Eye (tissue), 1 donor: ENCODE data around the gene MCRS1.

Experiments used
- DNase-seq: peaks from one replicate; pipeline ENCODE4 v3.0.0-alpha.2; 2015

MCRS1 gene

GRCh38 chr12:49582201-49582600 is 14.3 kb upstream of the MCRS1 start:
- DNase-seq: no peak

GRCh38 chr12:49580572-49581535 is 12.9 kb upstream of the MCRS1 start:
- peak; percentile 93 for DNase-seq

DNA sequence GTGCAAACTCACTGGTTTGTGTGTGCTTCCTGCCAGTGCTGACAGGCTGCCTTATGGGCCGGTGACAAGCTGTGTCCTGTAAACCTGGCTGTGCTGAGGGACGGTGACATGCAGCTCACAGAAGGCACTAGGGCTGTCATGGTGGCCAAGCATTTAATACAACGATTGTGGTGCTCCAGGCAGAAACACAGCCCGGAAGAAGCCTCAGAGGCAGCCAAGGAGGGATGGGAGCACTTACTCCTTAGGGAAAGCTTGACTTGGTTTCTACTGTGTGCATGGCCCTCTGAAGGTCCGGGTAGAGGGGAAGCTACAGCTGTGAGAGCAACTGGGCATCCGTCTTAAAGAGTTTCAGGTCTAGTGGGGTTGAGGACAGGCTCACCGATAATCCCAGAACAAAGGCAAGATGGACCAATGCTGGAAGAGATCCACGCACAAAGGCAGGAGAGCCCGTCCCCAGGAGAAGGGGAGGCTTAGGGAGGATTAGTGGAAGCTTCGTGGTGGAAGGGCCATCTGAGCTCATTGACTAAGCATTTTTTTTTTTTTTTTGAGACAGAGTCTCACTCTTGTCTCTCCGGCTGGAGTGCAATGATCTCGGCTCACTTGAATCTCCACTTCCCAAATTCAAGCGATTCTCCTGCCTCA is 10.7 kb upstream of the MCRS1 start:
- peak; percentile 11 for DNase-seq

GRCh38 chr12:49577589-49578315 is 9.8 kb upstream of the MCRS1 start:
- no peak for DNase-seq

DNA sequence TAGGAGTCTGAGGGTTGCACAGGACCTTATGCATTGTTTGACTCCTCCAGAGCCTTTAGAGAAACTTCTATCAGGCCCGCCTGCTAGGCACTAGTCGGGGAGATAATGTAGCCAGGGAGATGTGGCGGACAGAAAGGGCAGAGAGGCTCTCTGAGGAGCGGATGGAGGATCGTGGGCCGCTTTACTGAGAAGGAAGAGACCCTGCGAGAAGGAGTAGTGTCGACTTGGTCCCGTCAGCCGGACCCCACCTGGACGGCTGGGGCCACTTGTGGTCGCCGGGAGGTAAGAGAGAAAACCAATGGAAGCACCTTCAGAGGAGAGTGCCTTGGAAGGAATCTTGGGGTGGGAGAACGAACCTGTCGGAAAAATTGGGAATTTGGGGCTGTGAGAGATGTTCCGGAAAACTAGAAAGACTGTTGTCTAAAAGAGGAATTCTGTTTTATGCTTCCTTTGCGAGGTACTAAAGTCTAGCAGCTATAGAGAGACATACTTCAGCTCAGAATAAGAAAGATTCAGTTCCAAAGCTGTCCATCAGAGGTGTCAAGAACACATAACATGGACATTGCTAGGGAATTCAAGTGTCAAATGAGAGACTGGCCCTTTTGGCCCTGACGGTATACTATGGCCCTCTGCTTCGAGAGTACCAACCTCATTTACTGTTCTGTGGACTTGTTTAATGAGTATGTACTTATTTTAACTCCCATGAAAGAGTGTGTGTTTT is 660 bp upstream of the MCRS1 start:
- DNase-seq: no peak

DNA sequence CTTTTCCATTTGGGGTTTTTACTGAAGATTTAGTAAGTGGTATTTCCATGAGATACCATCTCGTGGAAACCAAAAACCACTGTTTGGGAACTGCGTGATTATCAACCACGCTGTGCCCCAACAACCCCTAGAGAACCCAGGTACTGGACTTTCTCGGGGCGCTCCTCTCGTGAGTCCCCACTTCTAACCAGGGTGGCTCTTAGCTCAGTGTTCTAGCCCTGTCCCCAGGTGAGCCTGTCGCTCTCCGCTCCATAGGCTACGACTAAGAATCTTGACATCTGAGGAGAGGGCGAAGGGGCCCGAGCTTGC is 686 bp downstream of the MCRS1 start:
- DNase-seq: no peak

GRCh38 chr12:49566361-49566760 is 1.6 kb downstream of the MCRS1 start:
- DNase-seq: no peak

GRCh38 chr12:49565406-49566265 is 2.3 kb downstream of the MCRS1 start:
- no peak for DNase-seq

DNA sequence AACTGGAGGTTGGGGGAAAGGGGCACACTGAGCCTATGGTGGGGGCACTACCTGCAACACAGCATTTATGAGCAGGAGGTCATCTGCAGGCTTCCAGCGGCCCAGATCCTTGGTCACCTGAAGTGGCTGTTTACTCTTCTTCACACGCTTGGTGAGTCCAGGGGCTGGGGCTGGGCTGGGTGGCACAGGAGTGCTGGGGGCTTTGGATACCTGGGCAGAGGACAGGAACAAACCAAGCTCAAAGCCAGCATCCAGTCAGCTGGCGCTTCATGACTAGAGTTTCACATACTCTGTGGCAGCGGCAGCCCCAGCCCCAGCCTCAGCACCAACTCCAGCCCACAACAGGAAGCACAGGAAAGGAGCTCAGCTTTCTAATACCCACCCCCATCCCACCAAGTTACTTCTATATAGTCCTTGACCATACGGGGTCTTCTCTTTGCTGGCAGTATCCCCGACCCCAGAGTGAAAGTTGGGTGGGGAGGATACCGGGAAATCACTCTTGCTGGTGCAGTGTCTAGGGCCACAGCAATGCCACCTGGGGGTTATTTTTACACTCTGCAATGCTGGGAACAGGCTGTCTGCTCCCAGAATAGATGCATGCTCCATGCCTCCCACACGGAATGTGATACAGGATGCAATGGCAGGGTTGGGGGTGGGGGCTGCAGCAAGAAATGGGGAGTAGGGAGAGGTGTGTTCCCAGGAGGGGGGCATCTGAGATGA is 3.1 kb downstream of the MCRS1 start:
- DNase-seq: no peak

DNA sequence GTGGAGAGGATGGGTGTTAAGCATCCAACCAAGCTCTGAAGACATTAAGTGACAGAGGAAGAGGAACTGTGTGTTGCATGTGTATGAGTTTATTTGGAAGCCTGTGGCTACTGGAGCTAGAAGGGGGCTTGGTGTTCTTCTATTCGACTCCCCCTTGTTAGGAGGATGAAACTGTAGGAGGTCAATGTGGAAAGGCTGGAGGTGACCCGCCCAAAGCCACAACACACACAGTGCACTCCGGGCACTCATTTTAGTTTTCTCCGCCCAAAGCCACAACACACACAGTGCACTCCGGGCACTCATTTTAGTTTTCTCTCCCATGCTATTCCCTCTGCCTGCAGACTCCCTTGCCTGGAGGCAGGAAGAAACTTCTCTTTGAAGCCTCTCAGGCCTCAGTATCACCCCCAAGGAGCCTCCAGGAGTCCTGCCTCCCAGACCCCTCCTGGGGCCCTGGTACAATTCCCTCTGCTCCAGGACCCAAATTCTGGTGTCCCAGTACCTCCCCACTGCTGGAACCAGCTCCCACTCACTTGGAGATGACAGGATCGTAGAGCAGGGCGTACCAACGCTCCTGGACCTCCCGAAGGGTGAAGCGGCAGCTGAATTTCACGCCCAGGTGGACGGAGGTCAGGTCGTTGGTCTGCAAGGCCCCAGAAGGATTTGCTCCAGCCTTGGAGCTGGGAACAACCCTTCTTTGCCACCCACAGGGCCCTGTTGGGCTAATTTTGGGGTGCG is 3.8 kb downstream of the MCRS1 start:
- DNase-seq: no peak

DNA sequence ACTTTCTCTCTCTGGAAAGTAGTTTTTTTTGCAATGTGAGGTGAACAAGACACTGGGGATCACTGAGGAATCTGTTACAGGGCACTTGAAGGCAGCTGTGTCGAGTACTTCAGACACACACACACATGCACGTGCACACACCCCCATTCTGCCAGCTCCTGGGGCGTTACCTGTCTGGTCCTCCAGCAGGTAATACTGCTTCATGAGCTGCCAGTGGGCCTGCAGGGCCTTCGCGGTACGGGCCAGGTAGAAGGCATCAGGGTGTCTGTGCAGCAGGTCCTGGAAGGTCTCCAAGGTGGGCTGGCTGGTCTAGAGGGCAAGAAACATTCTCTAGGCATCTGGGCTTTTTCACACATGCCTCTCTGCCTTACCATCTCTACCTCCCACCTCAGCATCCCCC is 5.1 kb downstream of the MCRS1 start:
- no peak for DNase-seq

GRCh38 chr12:49562233-49562632 is 5.7 kb downstream of the MCRS1 start:
- DNase-seq: no peak

GRCh38 chr12:49560695-49561094 is 7.2 kb downstream of the MCRS1 start:
- no peak for DNase-seq

GRCh38 chr12:49559011-49559675 is 8.8 kb downstream of the MCRS1 start:
- no peak for DNase-seq

GRCh38 chr12:49558526-49558925 is 9.4 kb downstream of the MCRS1 start:
- no peak for DNase-seq

GRCh38 chr12:49557917-49558215 is 10.1 kb downstream of the MCRS1 start:
- DNase-seq: no peak

GRCh38 chr12:49557187-49557916 is 10.6 kb downstream of the MCRS1 start:
- DNase-seq: no peak

DNA sequence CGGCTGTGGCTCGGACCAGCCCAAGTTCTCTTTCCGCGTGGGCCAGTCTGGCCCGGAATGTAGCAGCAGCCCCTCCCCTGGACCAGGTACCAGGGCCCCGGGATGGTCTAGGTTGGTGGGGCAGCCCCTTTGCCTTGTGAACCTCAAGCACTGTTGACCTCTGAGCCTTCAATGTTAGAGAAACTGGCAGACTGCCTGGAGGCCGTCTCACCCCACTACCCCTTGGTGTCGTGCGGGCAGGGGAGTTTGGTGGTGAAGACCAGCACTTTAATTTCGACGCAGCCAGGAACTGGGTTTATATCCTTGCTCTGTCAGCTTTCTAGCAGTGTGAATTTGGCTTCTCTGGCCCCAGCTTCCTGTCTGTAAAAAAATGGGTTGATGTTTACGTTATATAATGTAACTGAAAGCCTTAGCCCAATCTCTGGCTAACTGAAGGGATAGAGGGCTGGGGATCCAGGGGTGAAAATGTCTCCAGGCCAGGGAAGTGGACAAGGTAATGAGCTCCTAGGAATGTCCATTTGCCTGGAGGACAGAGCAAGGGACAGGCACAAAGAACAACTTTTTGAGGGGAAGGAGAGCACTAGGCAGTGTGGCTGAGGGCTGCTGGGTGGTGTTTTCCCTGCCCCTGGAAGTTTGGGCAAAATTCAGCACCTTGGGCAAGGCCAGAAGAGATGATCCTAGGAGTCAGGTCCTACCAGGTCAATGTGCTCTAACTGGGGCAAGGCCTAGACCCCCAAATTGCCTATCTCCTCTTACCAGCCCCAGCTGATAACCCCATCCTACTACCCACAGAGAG is 11.4 kb downstream of the MCRS1 start:
- no peak for DNase-seq
